Mesodermal cell (in vitro differentiated cells): ENCODE results near the gene CLDN14.
A peak's percentile ranks its signal among the peaks of the same experiment; 100 is the strongest.
"Not testable (repeated sequence)": the region's sequence is repeated elsewhere in the genome, so short reads cannot be mapped to it uniquely, and the experiment has no call there.

Source experiments
- H3K27ac ChIP-seq: 2 replicates; pipeline ENCODE4 v1.7.0; 2013; ENCODE audit warnings: mild to moderate bottlenecking, low read depth, low read length, moderate library complexity; ENCODE audit not compliant: severe bottlenecking
- H3K36me3 ChIP-seq: 2 replicates; pipeline ENCODE4 v1.7.1; 2013; ENCODE audit warnings: mild to moderate bottlenecking, low read length, moderate library complexity; ENCODE audit not compliant: control insufficient read depth, insufficient read depth
- H3K4me1 ChIP-seq: one replicate; pipeline ENCODE4 v1.7.1; 2013; ENCODE audit warnings: mild to moderate bottlenecking, low read length; ENCODE audit not compliant: insufficient read depth, control insufficient read depth, poor library complexity, severe bottlenecking
- H3K4me3 ChIP-seq: 2 replicates; pipeline ENCODE4 v1.7.0; 2013; ENCODE audit warnings: low read length, control low read depth, mild to moderate bottlenecking; ENCODE audit not compliant: insufficient read depth, poor library complexity, severe bottlenecking; ENCODE audit errors: extremely low read depth
- H3K9me3 ChIP-seq: 2 replicates; pipeline ENCODE4 v1.7.1; 2013; ENCODE audit warnings: mild to moderate bottlenecking, low read length, moderate library complexity; ENCODE audit not compliant: control insufficient read depth
- WGBS, 2 experiments: methylation state at CpG; one replicate each; pipeline ENCODE4 v1.1.5; 2013; ENCODE audit warnings: missing lambda C conversion rate in 2 of 2; ENCODE audit not compliant: insufficient coverage in 2 of 2; 5-methylcytosine and 5-hydroxymethylcytosine counted together

CLDN14 gene

DNA sequence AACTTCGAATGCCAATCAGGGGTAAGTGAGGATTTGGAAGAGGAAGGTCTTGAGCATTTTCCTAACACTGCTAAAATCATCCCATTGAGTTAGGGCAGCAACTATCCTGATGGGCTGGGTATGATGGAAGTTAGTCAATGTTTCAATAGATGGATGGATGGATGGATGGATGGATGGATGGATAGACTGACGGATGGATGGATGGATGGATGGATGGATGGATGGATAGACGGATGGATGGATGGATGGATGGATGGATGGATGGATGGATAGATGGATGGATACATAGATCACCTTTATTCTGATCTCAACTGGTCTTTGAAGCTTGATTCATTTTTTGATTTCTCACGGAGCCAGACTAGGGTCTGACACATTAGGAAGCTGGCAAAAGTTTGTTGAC, 2.3 kb upstream of the CLDN14 start:
- no peak overlapping the region for H3K27ac ChIP-seq
- H3K9me3 ChIP-seq: no peaks in the 10 kb centered on the region
- WGBS, 2 experiments: 54 to 100% methylated on average over 1 to 4 of the region's 4 CpGs
- H3K4me1 ChIP-seq: peaks cover 37% of the 10 kb centered on the region
- H3K4me3 ChIP-seq: no peak overlapping the region
- H3K36me3 ChIP-seq: no peaks in the 10 kb centered on the region

DNA sequence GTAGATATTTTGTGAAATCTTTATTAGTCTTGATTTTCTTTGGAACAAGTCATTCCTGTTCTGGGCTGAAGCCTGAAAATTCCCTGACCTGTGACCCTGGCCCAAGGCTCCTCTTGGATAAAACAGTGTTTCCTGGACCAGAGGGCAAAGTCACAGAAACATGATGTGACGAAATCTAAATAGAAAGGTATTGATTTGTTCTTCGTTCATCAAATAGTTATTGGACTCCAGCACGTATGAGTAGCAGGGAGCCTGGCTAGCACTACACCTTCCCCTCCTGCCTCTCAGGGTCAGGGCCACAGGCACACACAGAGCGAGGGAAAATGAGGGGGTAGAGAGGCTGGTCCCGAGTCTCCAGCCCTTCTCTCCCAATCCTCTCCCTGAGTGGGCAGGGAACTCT, 1.7 kb upstream of the CLDN14 start:
- H3K9me3 ChIP-seq: no peaks in the 10 kb centered on the region
- no peaks in the 10 kb centered on the region for H3K36me3 ChIP-seq
- WGBS, 2 experiments: 87 to 100% methylated on average over 2 to 5 of the region's 5 CpGs
- H3K27ac ChIP-seq: no peak overlapping the region
- no peak overlapping the region for H3K4me3 ChIP-seq
- H3K4me1 ChIP-seq: peaks cover 39% of the 10 kb centered on the region

DNA sequence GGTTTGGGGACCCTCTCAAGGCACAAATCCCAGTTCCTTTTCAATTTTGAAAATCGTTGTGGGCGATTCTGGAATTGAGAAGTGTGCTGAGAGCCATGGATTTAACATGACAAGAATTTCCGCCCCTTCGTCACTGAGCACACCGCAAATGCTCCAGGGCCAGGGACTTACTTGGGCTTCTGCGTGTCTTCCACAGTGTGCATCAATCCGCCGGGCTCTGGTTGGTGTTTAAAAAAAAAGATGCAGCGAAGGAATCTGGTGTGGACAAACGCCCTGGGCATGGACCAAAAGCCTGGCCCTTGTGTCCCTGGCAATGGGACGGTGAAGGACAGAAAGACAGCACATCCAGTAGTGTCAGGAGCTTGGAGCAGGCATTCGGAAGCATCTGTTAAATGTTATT, 696 bp upstream of the CLDN14 start:
- Histone ChIP-seq H3K9me3 (no peaks in the 10 kb centered on the region), H3K4me3 (no peak overlapping the region), H3K27ac (no peak overlapping the region), H3K36me3 (no peaks in the 10 kb centered on the region), H3K4me1 (peaks cover 39% of the 10 kb centered on the region)
- WGBS, 2 experiments: 94% methylated on average over 11 of the region's 12 CpGs

DNA sequence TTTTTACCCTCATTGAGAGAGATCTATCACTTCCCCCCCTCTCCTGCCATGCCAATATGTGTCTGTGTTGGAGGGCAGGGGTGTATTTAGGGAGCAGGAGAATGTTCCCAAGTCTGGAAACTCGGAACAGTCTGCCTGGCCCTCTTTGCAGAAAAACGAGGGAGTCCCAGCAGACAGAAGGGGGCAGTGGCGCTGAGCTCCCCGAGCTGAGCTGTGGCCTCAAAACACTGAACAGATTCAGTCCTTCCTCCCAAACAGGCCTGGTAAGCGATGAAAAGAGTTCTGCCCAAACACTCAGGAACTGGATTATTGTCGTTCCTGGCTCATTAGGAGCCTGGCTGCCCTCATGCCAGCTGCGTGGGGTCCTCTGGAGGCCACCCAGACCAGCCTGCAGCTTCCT, 981 bp downstream of the CLDN14 start:
- Histone ChIP-seq H3K9me3 (no peaks in the 10 kb centered on the region), H3K27ac (peak overlapping the region; percentile 82), H3K4me1 (peaks cover 39% of the 10 kb centered on the region), H3K4me3 (no peak overlapping the region), H3K36me3 (no peaks in the 10 kb centered on the region)
- WGBS, 2 experiments: 65% methylated on average over 7 of the region's 7 CpGs

DNA sequence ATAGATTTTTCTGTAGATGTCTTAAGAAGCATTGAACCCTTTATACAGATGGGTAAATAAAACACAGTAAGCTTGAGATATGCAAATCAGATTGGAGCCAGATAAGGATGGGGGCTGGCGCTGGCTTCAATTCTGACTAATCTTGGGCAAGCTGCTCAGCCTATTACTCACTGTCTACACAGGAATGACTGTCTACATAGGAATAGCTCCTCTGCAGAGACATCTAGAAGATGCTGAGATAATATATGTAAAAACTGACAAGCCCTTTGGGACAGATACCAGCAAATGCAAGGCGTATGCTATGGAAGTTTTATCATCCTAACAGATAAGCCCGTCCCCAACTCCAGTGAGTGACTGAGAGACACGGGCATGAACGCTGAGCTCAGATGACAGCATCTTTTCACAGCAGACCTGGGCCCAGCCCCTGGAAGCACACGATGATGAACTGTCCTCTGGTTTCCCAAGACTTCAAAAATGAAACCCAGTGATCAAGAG, 1.7 kb downstream of the CLDN14 start:
- H3K4me3 ChIP-seq: no peak overlapping the region
- H3K27ac ChIP-seq: peak overlapping the region; percentile 82
- H3K4me1 ChIP-seq: peaks cover 39% of the 10 kb centered on the region
- 75 to 78% methylated on average over 6 of the region's 6 CpGs for WGBS, 2 experiments
- H3K36me3 ChIP-seq: no peaks in the 10 kb centered on the region
- H3K9me3 ChIP-seq: no peaks in the 10 kb centered on the region

DNA sequence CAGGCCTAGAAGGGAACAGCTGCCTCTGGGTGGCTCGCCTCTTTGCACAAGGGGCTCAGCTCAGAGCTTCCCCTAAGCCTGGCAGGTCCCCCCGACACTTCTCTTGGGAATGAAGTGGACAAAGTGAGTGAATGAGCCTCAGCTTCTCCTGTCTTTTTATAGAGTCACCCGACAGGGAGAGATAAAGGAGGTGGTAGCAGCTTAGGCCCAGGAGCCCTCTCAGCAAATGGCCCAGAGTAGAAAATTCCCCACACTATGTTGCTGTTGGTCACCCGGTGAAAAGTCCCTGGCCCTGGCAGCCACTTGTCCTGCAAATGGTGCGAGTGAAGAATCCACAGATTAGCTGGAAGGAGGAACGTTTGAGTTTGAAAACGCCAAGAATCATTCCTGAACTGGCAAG, 2.4 kb downstream of the CLDN14 start:
- WGBS, 2 experiments: 77 to 82% methylated on average over 6 of the region's 7 CpGs
- H3K27ac ChIP-seq: peak overlapping the region; percentile 75

DNA sequence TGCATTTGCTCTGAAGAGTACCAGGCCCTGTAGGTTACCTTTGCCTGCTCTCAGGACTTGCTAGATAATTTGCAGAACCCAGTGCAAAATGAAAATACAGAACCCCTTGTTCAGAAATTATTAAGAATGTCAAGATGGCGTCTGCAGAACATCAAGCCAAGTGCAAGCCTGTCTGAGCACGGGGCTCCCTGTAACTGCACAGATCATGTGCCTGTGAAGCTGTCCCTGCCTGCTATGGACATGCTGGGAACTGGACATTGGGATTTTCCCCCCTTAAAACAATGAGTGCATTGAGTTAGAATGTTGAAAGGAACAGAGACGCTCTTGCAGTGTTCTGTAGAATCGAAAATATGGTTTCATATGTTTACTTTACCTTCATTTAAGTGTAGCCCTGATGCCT, 2.9 kb downstream of the CLDN14 start:
- Histone ChIP-seq H3K9me3 (no peaks in the 10 kb centered on the region), H3K36me3 (no peaks in the 10 kb centered on the region), H3K27ac (peak overlapping the region; percentile 75), H3K4me3 (no peak overlapping the region), H3K4me1 (peaks cover 39% of the 10 kb centered on the region)
- 90 to 100% methylated on average over 2 of the region's 4 CpGs for WGBS, 2 experiments

More for the DNA sequence above, 2.4 kb downstream of the CLDN14 start:
- Histone ChIP-seq H3K36me3 (no peaks in the 10 kb centered on the region), H3K9me3 (no peaks in the 10 kb centered on the region), H3K4me3 (no peak overlapping the region), H3K4me1 (peaks cover 39% of the 10 kb centered on the region)

DNA sequence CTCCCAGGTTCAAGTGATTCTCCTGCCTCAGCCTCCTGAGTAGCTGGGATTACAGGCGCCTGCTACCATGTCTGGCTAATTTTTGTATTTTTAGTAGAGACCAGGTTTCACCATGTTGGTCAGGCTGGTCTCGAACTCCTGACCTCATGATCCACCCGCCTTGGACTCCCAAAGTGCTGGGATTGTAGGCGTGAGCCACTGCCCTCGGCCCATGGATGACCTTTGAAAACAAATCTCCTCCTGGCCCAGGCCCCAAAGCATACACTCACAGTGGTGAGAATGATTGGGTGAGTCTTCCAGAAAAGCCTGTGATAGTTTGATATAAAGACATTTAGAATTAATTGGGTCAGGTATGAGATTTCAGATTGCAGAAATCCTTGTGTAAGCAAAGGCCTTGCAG, 3.4 kb downstream of the CLDN14 start:
- not testable (repeated sequence) for H3K27ac ChIP-seq, H3K4me3 ChIP-seq, H3K36me3 ChIP-seq, H3K9me3 ChIP-seq
- H3K4me1 ChIP-seq: peaks cover 39% of the 10 kb centered on the region
- WGBS, 2 experiments: 94 to 100% methylated on average over 2 of the region's 5 CpGs

DNA sequence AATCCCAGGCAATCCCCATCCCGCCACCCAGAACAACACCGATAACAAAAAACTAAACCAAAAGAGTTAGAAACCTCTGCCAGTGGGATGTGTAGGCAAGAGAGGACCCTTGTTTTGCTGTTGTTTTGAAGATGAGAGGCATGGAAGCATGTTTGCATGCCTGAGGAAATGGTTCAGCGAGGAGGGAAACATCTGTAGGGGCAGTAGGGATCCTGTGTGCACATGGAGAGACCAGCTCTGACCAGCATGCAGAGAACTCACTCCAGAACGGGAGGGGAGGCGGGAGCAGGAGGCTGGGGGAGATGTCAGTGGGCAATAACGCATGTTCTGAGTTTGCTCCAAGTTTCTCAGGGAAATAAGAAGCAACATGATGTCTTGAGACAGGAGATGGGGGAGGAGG, 5.3 kb downstream of the CLDN14 start:
- 90 to 94% methylated on average over 4 of the region's 6 CpGs for WGBS, 2 experiments
- peaks cover 25% of the 10 kb centered on the region for H3K4me1 ChIP-seq
- no peak overlapping the region for H3K27ac ChIP-seq

DNA sequence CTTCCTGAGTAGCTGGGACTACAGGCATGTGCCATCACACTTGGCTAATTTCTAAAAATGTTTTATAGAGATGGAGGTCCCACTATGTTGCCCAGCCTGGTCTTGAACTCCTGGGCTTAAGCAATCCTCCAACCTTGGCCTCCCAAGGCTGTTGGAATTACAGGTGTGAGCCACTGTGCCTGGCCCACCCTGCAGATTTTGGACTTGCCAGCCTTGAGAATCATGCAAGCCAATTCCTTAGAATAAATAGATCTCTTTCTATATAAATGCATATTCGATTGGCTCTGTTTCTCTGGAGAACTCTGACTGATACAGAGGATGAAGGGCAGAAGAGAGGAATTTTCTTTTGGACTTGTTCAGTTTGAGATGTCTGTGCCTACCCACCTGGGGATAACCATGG, 6.7 kb downstream of the CLDN14 start:
- Histone ChIP-seq H3K4me1 (peaks cover 11% of the 10 kb centered on the region), H3K4me3 (no peak overlapping the region)
- no CpG with 5 or more reads among the region's 1 CpG for WGBS, 2 experiments

More for the DNA sequence above, 5.3 kb downstream of the CLDN14 start:
- no peaks in the 10 kb centered on the region for H3K9me3 ChIP-seq
- H3K36me3 ChIP-seq: no peaks in the 10 kb centered on the region
- H3K4me3 ChIP-seq: no peak overlapping the region

DNA sequence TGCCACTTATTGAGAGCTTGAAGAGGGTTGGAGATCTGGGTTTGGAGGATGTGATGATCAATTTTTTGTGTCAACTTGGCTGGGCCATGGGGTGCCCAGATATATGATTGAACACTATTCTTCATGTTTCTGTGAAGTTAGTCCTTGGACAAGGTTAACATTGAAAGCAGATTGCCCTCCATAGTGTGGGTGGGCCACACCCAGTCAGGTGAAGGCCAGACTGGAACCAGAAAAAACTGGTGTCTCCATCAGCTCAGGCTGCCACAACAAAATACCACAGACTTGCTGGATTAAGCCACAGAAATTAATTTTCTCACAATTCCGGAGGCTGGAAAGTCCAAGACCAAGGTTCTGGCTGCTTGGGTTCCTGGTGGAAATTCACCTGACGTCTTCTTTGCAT, 7.5 kb downstream of the CLDN14 start:
- Histone ChIP-seq H3K4me3 (no peak overlapping the region), H3K27ac (no peak overlapping the region), H3K4me1 (peaks cover 4% of the 10 kb centered on the region), H3K9me3 (no peaks in the 10 kb centered on the region), H3K36me3 (no peaks in the 10 kb centered on the region)
- WGBS, 2 experiments: 84 to 96% methylated on average over 2 of the region's 2 CpGs

More for the DNA sequence above, 6.7 kb downstream of the CLDN14 start:
- Histone ChIP-seq H3K27ac (no peak overlapping the region), H3K36me3 (no peaks in the 10 kb centered on the region), H3K9me3 (no peaks in the 10 kb centered on the region)
